SU-DHL-6 (cell line): ENCODE measurements around the gene CENPE.
"Not testable (repeated sequence)": the region's sequence is repeated elsewhere in the genome, so short reads cannot be mapped to it uniquely, and the experiment has no call there.

ENCODE experiments used
- H2AFZ ChIP-seq: fragments of 200-600 bp; sonication (generic); 2 replicates; pipeline ENCODE4 v1.6.1; 2014; ENCODE audit warnings: low read depth, mild to moderate bottlenecking, moderate library complexity, mixed read lengths, antibody characterized with exemption, low read length; ENCODE audit not compliant: severe bottlenecking
- H3F3A ChIP-seq: fragments of 200-600 bp; shearing (Covaris generic); 2 replicates; pipeline ENCODE4 v1.6.0; 2016; ENCODE audit warnings: antibody characterized with exemption, mild to moderate bottlenecking; ENCODE audit not compliant: insufficient read depth
- H3K27ac ChIP-seq: fragments of 200-600 bp; sonication (generic); 2 replicates; pipeline ENCODE4 v1.5.1; 2016; ENCODE audit warnings: low read depth, mild to moderate bottlenecking, low read length, moderate library complexity, mixed read lengths
- H3K27me3 ChIP-seq: fragments of 200-600 bp; sonication (generic), shearing (Covaris generic); 2 replicates; pipeline ENCODE4 v1.6.0; 2014; ENCODE audit warnings: mild to moderate bottlenecking, low read length
- H3K36me3 ChIP-seq: fragments of 200-600 bp; sonication (generic); 2 replicates; pipeline ENCODE4 v1.6.1; 2014; ENCODE audit warnings: mild to moderate bottlenecking, low read length, mixed read lengths
- H3K4me2 ChIP-seq: fragments of 300-600, 200-600 bp; shearing (Covaris generic), sonication (generic); 2 replicates; pipeline ENCODE4 v1.6.0; 2014; ENCODE audit warnings: low read length, low read depth, mild to moderate bottlenecking; ENCODE audit not compliant: poor library complexity, severe bottlenecking
- H3K4me3 ChIP-seq: fragments of 200-600 bp; sonication (generic); 2 replicates; pipeline ENCODE4 v1.5.1; 2014; ENCODE audit warnings: antibody characterized with exemption, low read length, mild to moderate bottlenecking, mixed read lengths; ENCODE audit not compliant: insufficient read depth, poor library complexity, severe bottlenecking
- H3K79me2 ChIP-seq: fragments of 200-600 bp; sonication (generic); 2 replicates; pipeline ENCODE4 v1.6.1; 2014; ENCODE audit warnings: mild to moderate bottlenecking, low read length, moderate library complexity; ENCODE audit not compliant: insufficient read depth
- H3K9ac ChIP-seq: fragments of 200-600 bp; sonication (generic); 2 replicates; pipeline ENCODE4 v1.7.0; 2014; ENCODE audit warnings: mild to moderate bottlenecking, low read length
- H3K9me2 ChIP-seq: fragments of 200-600 bp; sonication (generic); replicated peaks from 2 replicates; pipeline ENCODE4 v1.6.1; 2014; ENCODE audit warnings: low read length; ENCODE audit not compliant: insufficient read depth
- H3K9me3 ChIP-seq: fragments of 200-600 bp; sonication (generic); 2 replicates; pipeline ENCODE4 v1.6.1; 2014; ENCODE audit warnings: low read length, mixed read lengths; ENCODE audit not compliant: insufficient read depth
- H4K20me1 ChIP-seq: fragments of 200-600 bp; sonication (generic); 2 replicates; pipeline ENCODE4 v1.6.1; 2014; ENCODE audit warnings: low read depth, mild to moderate bottlenecking, antibody characterized with exemption, low read length, moderate library complexity, mixed read lengths
- CTCF ChIP-seq: fragments of 200-600 bp; sonication (generic); IDR thresholded peaks from one replicate; pipeline ENCODE4 v1.5.1; 2017; ENCODE audit warnings: antibody characterized with exemption, mild to moderate bottlenecking, low read length, moderate library complexity; ENCODE audit not compliant: insufficient read depth, poor library complexity, severe bottlenecking
- EZH2phosphoT487 ChIP-seq: fragments of 200-600 bp; sonication (generic), shearing (Covaris generic); conservative IDR thresholded peaks from 2 replicates; pipeline ENCODE4 v1.6.1; 2018; ENCODE audit warnings: mild to moderate bottlenecking, antibody characterized with exemption, low read length, moderate library complexity, mixed read lengths

Gene CENPE

GRCh38 chr4:103199009-103199408 lies 866 bp upstream of the CENPE start:
- Histone ChIP-seq H3K9ac (peak overlapping the region; percentile 74), H2AFZ (peak overlapping the region; percentile 96), H3K9me3 (no peaks in the 10 kb centered on the region)

GRCh38 chr4:103197765-103198110 lies 405 bp downstream of the CENPE start:
- H3K4me2 ChIP-seq = peak overlapping the region; percentile 93
- H3K9ac ChIP-seq = peak overlapping the region; percentile 74
- peaks cover 11% of the 10 kb centered on the region for H3K79me2 ChIP-seq
- no peaks in the 10 kb centered on the region for H3K9me3 ChIP-seq
- no peaks in the 10 kb centered on the region for H3K9me2 ChIP-seq
- H3K4me3 ChIP-seq = peak overlapping the region; percentile 92
- no peaks in the 10 kb centered on the region for H3K27me3 ChIP-seq
- peaks cover 18% of the 10 kb centered on the region; the same call in 1 of the 2 replicates for H3K36me3 ChIP-seq
- no peaks in the 10 kb centered on the region for H3F3A ChIP-seq
- H4K20me1 ChIP-seq = no peaks in the 10 kb centered on the region
- no peak for TF ChIP-seq EZH2phosphoT487
- peak overlapping the region; percentile 96 for H2AFZ ChIP-seq
- peak overlapping the region; percentile 57 for H3K27ac ChIP-seq

More at GRCh38 chr4:103199009-103199408, 866 bp upstream of the CENPE start:
- H4K20me1 ChIP-seq = no peaks in the 10 kb centered on the region
- H3K79me2 ChIP-seq = peaks cover 11% of the 10 kb centered on the region
- TF ChIP-seq EZH2phosphoT487 (no peak), CTCF (no peak)
- peak overlapping the region; percentile 93 for H3K4me2 ChIP-seq
- peaks cover 9% of the 10 kb centered on the region; the same call in 1 of the 2 replicates for H3K36me3 ChIP-seq
- H3K27ac ChIP-seq = no peak overlapping the region
- H3F3A ChIP-seq = no peaks in the 10 kb centered on the region
- H3K4me3 ChIP-seq = peak overlapping the region; percentile 92
- H3K9me2 ChIP-seq = no peaks in the 10 kb centered on the region
- H3K27me3 ChIP-seq = no peaks in the 10 kb centered on the region

- no peak overlapping the region for H3K4me2 ChIP-seq
- no peak overlapping the region for H3K27ac ChIP-seq
- H3K36me3 ChIP-seq = peaks cover 25% of the 10 kb centered on the region
- H2AFZ ChIP-seq = no peak overlapping the region
- no peak overlapping the region for H3K4me3 ChIP-seq
- no peaks in the 10 kb centered on the region for H3K9me3 ChIP-seq
- H3F3A ChIP-seq = no peaks in the 10 kb centered on the region
- TF ChIP-seq CTCF = no peak
- TF ChIP-seq EZH2phosphoT487 = no peak
- H3K9me2 ChIP-seq = no peaks in the 10 kb centered on the region
- H3K79me2 ChIP-seq = peaks cover 11% of the 10 kb centered on the region
- no peaks in the 10 kb centered on the region for H3K27me3 ChIP-seq
- no peak overlapping the region for H3K9ac ChIP-seq
- no peaks in the 10 kb centered on the region for H4K20me1 ChIP-seq
Measured at GRCh38 chr4:103193457-103193856, 4.7 kb downstream of the CENPE start.

- no peak for TF ChIP-seq CTCF
- TF ChIP-seq EZH2phosphoT487 = no peak
- Histone ChIP-seq H3K9me2 (no peaks in the 10 kb centered on the region), H3K79me2 (no peaks in the 10 kb centered on the region), H3K4me3 (no peak overlapping the region), H4K20me1 (no peaks in the 10 kb centered on the region), H3K9ac (no peak overlapping the region), H3K9me3 (no peaks in the 10 kb centered on the region), H3F3A (no peaks in the 10 kb centered on the region), H3K27me3 (no peaks in the 10 kb centered on the region), H3K4me2 (no peak overlapping the region), H2AFZ (no peak overlapping the region), H3K27ac (no peak overlapping the region), H3K36me3 (peaks cover 26% of the 10 kb centered on the region; the same call in 1 of the 2 replicates)
Measured at GRCh38 chr4:103171006-103171405, 27.1 kb downstream of the CENPE start.

- H3K4me2 ChIP-seq, H3K9me3 ChIP-seq, H3K4me3 ChIP-seq, H3K79me2 ChIP-seq, H3K9ac ChIP-seq, H2AFZ ChIP-seq, H3F3A ChIP-seq, H3K27me3 ChIP-seq, H4K20me1 ChIP-seq, H3K9me2 ChIP-seq, H3K27ac ChIP-seq: not testable (repeated sequence)
- H3K36me3 ChIP-seq = peaks cover 22% of the 10 kb centered on the region; the same call in 1 of the 2 replicates
Measured at GRCh38 chr4:103169750-103170149, 28.4 kb downstream of the CENPE start.
